Neural crest cell (in vitro differentiated cells): Measurements from ENCODE around the gene NRL. TPM values are rescaled to one million over a fixed set of nuclear protein-coding genes. Genes with fewer than 3 reads are reported as not detected.
"Not testable (repeated sequence)": the region's sequence is repeated elsewhere in the genome, so short reads cannot be mapped to it uniquely, and the experiment has no call there.

Experiments
- DNase-seq: peaks from one replicate; pipeline ENCODE4 v3.0.0; 2021; ENCODE audit warnings: low read depth, mixed read lengths, low spot score
- H3K27ac Mint-ChIP-seq: one replicate; pipeline ENCODE4 v1.8.0; 2021; ENCODE audit warnings: mild to moderate bottlenecking, mixed read lengths; ENCODE audit not compliant: unreplicated experiment
- H3K27me3 Mint-ChIP-seq: 2 replicates; pipeline ENCODE4 v1.8.0; 2021; ENCODE audit warnings: low read depth, mild to moderate bottlenecking, mixed read lengths
- H3K36me3 Mint-ChIP-seq: 2 replicates; pipeline ENCODE4 v1.8.0; 2021; ENCODE audit warnings: low read depth, mild to moderate bottlenecking, mixed read lengths
- H3K4me1 Mint-ChIP-seq: 2 replicates; pipeline ENCODE4 v1.8.0; 2021; ENCODE audit warnings: mixed read lengths
- H3K4me3 Mint-ChIP-seq: one replicate; pipeline ENCODE4 v1.8.0; 2021; ENCODE audit warnings: mild to moderate bottlenecking, mixed read lengths
- H3K9me3 Mint-ChIP-seq: 2 replicates; pipeline ENCODE4 v1.8.0; 2021; ENCODE audit warnings: mixed read lengths
- CTCF ChIP-seq: fragments of 200-600 bp; sonication (generic); conservative IDR thresholded peaks from 2 replicates; pipeline ENCODE4 v1.5.0; 2021; ENCODE audit warnings: antibody characterized with exemption, mild to moderate bottlenecking
- total RNA-seq: library from RNA; stranded (reverse); gene quantifications from 2 replicates; pipeline ENCODE4 v1.2.1, GENCODE V29; 2021

The NRL gene
- total RNA-seq, 1 donor from 2014 or later, result 1.2 TPM

- Mint-ChIP-seq H3K27me3 (no peaks in the 10 kb centered on the region), H3K36me3 (peaks cover 5% of the 10 kb centered on the region), H3K4me1 (peaks cover 10% of the 10 kb centered on the region), H3K27ac (no peak overlapping the region), H3K4me3 (no peak overlapping the region), H3K9me3 (no peaks in the 10 kb centered on the region)
- TF ChIP-seq CTCF, result no peak
- DNase-seq, result no peak
Observed at GRCh38 chr14:24106672-24107271, 8.0 kb downstream of the NRL start.

- not testable (repeated sequence) for H3K4me3 Mint-ChIP-seq, H3K36me3 Mint-ChIP-seq, DNase-seq, H3K27ac Mint-ChIP-seq, H3K9me3 Mint-ChIP-seq, H3K27me3 Mint-ChIP-seq
- peaks cover 10% of the 10 kb centered on the region for H3K4me1 Mint-ChIP-seq
Observed at GRCh38 chr14:24105609-24106239, 9.0 kb downstream of the NRL start.

- Mint-ChIP-seq H3K27me3 (no peaks in the 10 kb centered on the region), H3K27ac (no peak overlapping the region), H3K36me3 (peaks cover 5% of the 10 kb centered on the region), H3K9me3 (no peaks in the 10 kb centered on the region), H3K4me1 (peaks cover 4% of the 10 kb centered on the region), H3K4me3 (no peak overlapping the region)
- DNase-seq, result no peak
- no peak for TF ChIP-seq CTCF
Observed at GRCh38 chr14:24103451-24103850, 11.3 kb downstream of the NRL start.

- Mint-ChIP-seq H3K9me3 (no peaks in the 10 kb centered on the region), H3K4me3 (no peak overlapping the region), H3K36me3 (peaks cover 5% of the 10 kb centered on the region), H3K27me3 (no peaks in the 10 kb centered on the region), H3K27ac (no peak overlapping the region), H3K4me1 (peaks cover 4% of the 10 kb centered on the region)
- DNase-seq, result no peak
- TF ChIP-seq CTCF, result no peak
Observed at GRCh38 chr14:24102357-24103048, 12.2 kb downstream of the NRL start.

- no peak for TF ChIP-seq CTCF
- Mint-ChIP-seq H3K4me1 (peaks cover 2% of the 10 kb centered on the region), H3K27me3 (no peaks in the 10 kb centered on the region), H3K9me3 (no peaks in the 10 kb centered on the region), H3K4me3 (no peak overlapping the region), H3K27ac (no peak overlapping the region), H3K36me3 (peaks cover 5% of the 10 kb centered on the region)
- no peak for DNase-seq
Observed at GRCh38 chr14:24100982-24101494, 13.7 kb downstream of the NRL start.
